Measurements from ENCODE around the gene ACACA.
"Not testable (repeated sequence)": the region's sequence is repeated elsewhere in the genome, so short reads cannot be mapped to it uniquely, and the experiment has no call there.

The ACACA gene

DNA sequence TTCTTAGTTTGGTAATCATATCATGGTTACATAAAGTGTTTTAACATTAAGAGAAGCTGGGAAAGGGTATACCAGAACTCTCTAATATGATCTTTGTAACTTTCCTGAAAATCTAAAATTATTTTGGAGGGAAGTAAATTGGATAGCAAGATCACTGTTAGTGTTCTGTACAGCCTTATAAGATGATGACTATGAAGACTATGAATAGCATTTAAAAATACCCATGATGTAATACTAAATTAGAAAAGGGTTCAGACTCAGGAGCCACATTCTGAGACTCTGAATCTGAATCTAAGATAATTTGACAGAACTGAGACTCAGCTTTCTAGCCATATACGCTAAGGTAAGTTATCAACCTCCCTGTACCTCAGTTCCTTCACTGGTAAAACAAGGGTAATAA, 238.9 kb downstream of the ACACA start:
- DNase-seq, result no peak
- no peak for TF ChIP-seq POLR2A (IDR thresholded peaks at IDR 0.05; ENCODE audit: low read length)
- TF ChIP-seq GATA1 (IDR thresholded peaks at IDR 0.05; ENCODE audit: low read depth, low read length), result no peak

- TF ChIP-seq POLR2A (IDR thresholded peaks at IDR 0.05; ENCODE audit: low read length) (no peak), GATA1 (IDR thresholded peaks at IDR 0.05; ENCODE audit: low read depth, low read length) (no peak)
- DNase-seq, result no peak
Measured at GRCh38 chr17:37164057-37164456, 242.6 kb downstream of the ACACA start.

- DNase-seq, result no peak
- TF ChIP-seq GATA1 (IDR thresholded peaks at IDR 0.05; ENCODE audit: low read depth, low read length), result no peak
- TF ChIP-seq POLR2A (IDR thresholded peaks at IDR 0.05; ENCODE audit: low read length), result no peak
Measured at GRCh38 chr17:37162800-37163199, 243.8 kb downstream of the ACACA start.

GRCh38 chr17:37160944-37161343, 245.7 kb downstream of the ACACA start:
- DNase-seq, result peak in 1 of 2 experiments; percentile 11
- TF ChIP-seq GATA1 (IDR thresholded peaks at IDR 0.05; ENCODE audit: low read depth, low read length) (no peak), POLR2A (IDR thresholded peaks at IDR 0.05; ENCODE audit: low read length) (no peak)

- no peak for DNase-seq
- no peak for TF ChIP-seq POLR2A (IDR thresholded peaks at IDR 0.05; ENCODE audit: low read length)
Measured at GRCh38 chr17:37158290-37158689, 248.3 kb downstream of the ACACA start.

DNA sequence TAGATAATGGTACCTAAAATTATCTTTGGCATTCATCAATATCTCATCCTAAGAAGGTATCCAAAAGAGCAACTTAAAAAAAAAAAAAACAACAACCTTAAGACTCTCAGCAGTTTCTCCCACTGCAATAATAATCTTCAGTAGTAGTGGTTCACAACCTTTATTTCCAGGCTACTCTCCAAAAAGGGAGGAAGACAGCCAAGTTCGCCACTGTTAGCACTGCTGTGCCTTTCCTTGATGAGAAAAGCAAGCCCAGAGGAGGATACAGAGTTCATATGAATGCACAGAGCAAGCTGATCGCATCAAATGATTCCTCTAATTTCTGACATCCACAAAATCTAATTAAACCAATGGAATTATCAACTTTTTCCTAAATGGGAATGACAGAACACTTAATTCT, 258.5 kb downstream of the ACACA start:
- no peak for DNase-seq
- no peak for TF ChIP-seq POLR2A (IDR thresholded peaks at IDR 0.05; ENCODE audit: low read length)
- no peak for TF ChIP-seq GATA1 (IDR thresholded peaks at IDR 0.05; ENCODE audit: low read depth, low read length)

DNA sequence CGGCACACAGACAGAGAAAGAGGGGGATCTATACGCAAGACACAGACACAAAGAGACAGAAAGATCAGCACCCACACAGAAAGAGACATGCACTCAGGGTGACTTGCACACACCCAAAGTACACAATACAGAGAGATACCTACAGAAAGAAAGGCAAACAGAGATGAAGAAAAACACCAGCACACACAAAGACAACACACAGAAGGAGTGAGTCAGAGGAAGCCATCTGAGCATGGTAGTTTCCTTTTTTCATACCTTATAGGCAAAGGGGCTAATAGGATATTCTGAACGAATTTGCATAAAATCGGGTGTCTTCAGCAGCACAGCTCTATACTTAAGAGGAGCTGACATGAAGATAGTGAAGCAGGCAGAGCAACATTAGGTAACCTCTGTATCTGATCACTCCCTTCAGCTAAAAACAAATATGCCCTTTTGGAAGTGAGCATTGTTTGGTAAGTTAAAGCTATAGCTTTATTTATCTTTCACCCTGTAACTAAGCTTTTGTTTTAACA, 259.3 kb downstream of the ACACA start:
- DNase-seq, result no peak
- TF ChIP-seq GATA1 (IDR thresholded peaks at IDR 0.05; ENCODE audit: low read depth, low read length) (no peak), POLR2A (IDR thresholded peaks at IDR 0.05; ENCODE audit: low read length) (no peak)

- TF ChIP-seq GATA1 (IDR thresholded peaks at IDR 0.05; ENCODE audit: low read depth, low read length), result no peak
- TF ChIP-seq POLR2A (IDR thresholded peaks at IDR 0.05; ENCODE audit: low read length), result no peak
Measured at GRCh38 chr17:37146086-37147064, 260.3 kb downstream of the ACACA start.

GRCh38 chr17:37144075-37144701, 262.4 kb downstream of the ACACA start:
- TF ChIP-seq POLR2A (IDR thresholded peaks at IDR 0.05; ENCODE audit: low read length) (no peak), GATA1 (IDR thresholded peaks at IDR 0.05; ENCODE audit: low read depth, low read length) (no peak)
- no peak for DNase-seq

More at GRCh38 chr17:37146086-37147064, 260.3 kb downstream of the ACACA start:
- DNase-seq, result no peak

DNA sequence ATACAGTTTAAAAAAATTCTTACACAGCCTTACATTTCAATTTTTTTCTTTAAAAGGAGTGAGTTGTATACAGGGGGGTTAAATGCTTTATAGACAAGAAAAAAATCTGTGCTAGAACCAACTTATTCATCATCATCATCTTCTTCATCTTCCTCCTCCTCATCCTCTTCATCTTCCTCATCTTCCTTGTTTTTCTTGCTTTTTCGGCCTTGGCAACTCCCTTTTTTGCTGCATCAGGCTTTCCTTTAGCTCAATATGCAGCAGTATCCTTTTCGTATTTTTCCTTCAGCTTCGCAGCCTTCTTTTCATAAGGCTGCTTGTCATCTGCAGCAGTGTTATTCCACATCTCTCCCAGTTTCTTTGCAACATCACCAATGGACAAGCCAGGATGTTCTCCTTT, 263.1 kb downstream of the ACACA start:
- not testable (repeated sequence) for DNase-seq

- TF ChIP-seq GATA1 (IDR thresholded peaks at IDR 0.05; ENCODE audit: low read depth, low read length) (no peak), POLR2A (IDR thresholded peaks at IDR 0.05; ENCODE audit: low read length) (no peak)
- DNase-seq, result no peak
Measured at GRCh38 chr17:37142294-37142896, 264.2 kb downstream of the ACACA start.

DNA sequence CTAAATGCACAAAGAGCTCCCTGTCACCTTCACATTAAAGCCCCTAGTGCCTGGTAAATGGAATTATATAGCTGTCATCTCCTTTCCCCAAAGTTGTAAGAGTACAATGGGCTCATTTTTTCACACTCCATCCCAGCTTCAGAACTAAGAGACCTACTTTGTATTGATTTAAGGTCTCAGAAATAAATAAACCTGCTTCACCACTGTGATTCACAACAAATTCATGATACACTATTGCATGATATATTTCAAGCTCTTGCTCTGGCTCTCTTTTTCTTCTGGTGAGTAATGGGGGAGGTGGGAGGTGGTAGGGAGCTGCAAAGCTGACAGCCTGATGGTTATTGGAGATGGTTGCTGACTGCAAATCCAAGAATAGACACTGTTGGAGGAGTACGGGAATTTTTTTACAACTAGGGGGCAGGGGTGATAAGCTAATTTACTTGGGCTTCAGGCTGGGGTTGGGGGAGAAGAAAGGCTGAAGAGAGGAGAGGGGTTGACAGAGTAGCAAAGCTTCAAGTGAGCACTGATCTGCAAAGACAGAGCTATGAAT, 268.0 kb downstream of the ACACA start:
- TF ChIP-seq POLR2A (IDR thresholded peaks at IDR 0.05; ENCODE audit: low read length) (no peak), GATA1 (IDR thresholded peaks at IDR 0.05; ENCODE audit: low read depth, low read length) (no peak)
- DNase-seq, result no peak

- no peak for DNase-seq
- no peak for TF ChIP-seq GATA1 (IDR thresholded peaks at IDR 0.05; ENCODE audit: low read depth, low read length)
- no peak for TF ChIP-seq POLR2A (IDR thresholded peaks at IDR 0.05; ENCODE audit: low read length)
Measured at GRCh38 chr17:37137906-37138514, 268.6 kb downstream of the ACACA start.
